CD14-positive monocyte (primary cell): ENCODE measurements around the gene ACOT7. TPM values are rescaled to one million over a fixed set of nuclear protein-coding genes. Genes with fewer than 3 reads are reported as not detected.

Source experiments
- DNase-seq, 3 donors: peaks; one replicate each; pipeline ENCODE4 v3.0.0-alpha.2; 2011 to 2022
- H2AFZ ChIP-seq: 2 replicates; pipeline ENCODE4 v1.6.0; 2012; ENCODE audit warnings: mild to moderate bottlenecking, low read depth, low read length, inconsistent platforms; ENCODE audit not compliant: insufficient read depth, poor library complexity, severe bottlenecking
- H3K27ac ChIP-seq, 2 donors: 1 replicate in 1 of 2; 2 replicates in 1 of 2; pipeline ENCODE4 v1.5.1; 2012 to 2013; ENCODE audit warnings: low read length in 2 of 2, control low read depth in 1 of 2, inconsistent platforms in 1 of 2, low read depth in 1 of 2, mild to moderate bottlenecking in 1 of 2
- H3K27me3 ChIP-seq, 2 donors: one replicate each; pipeline versions ENCODE4 v1.6.0 to v1.6.1; 2011 to 2013; ENCODE audit warnings: low read length in 2 of 2; ENCODE audit not compliant: control insufficient read depth in 2 of 2, insufficient read depth in 2 of 2
- H3K36me3 ChIP-seq, 2 donors: replicated peaks in 1 of 2; 1 replicate in 1 of 2; 2 replicates in 1 of 2; pipeline versions ENCODE4 v1.5.1 to v1.6.1; 2012 to 2013; ENCODE audit warnings: low read length in 2 of 2, control low read depth in 1 of 2, inconsistent platforms in 1 of 2, mild to moderate bottlenecking in 1 of 2; ENCODE audit not compliant: insufficient read depth in 2 of 2, control insufficient read depth in 1 of 2
- H3K4me1 ChIP-seq, 2 donors: 1 replicate in 1 of 2; 2 replicates in 1 of 2; pipeline versions ENCODE4 v1.5.1 to v1.6.1; 2012 to 2013; ENCODE audit warnings: low read length in 2 of 2, control low read depth in 1 of 2, inconsistent platforms in 1 of 2, mild to moderate bottlenecking in 1 of 2, moderate library complexity in 1 of 2; ENCODE audit not compliant: insufficient read depth in 2 of 2, control insufficient read depth in 1 of 2
- H3K4me2 ChIP-seq: replicated peaks from 2 replicates; pipeline ENCODE3; 2012; ENCODE audit warnings: low read length, moderate library complexity, mild to moderate bottlenecking; ENCODE audit not compliant: poor library complexity, severe bottlenecking; ENCODE audit errors: extremely low read depth
- H3K4me3 ChIP-seq, 3 experiments: fragments of 200-600 bp in 1 of 3; sonication (generic) in 1 of 3; replicated peaks in 1 of 3; 1 replicate in 2 of 3; 2 replicates in 1 of 3; pipeline ENCODE4 v1.5.1; 2011 to 2013; ENCODE audit warnings: low read length in 3 of 3, mild to moderate bottlenecking in 3 of 3, control low read depth in 2 of 3, low read depth in 2 of 3, inconsistent platforms in 1 of 3, moderate library complexity in 1 of 3
- H3K79me2 ChIP-seq: 2 replicates; pipeline ENCODE4 v1.6.0; 2012; ENCODE audit warnings: mild to moderate bottlenecking, control low read depth, inconsistent platforms, low read length, moderate library complexity; ENCODE audit not compliant: insufficient read depth
- H3K9ac ChIP-seq: 2 replicates; pipeline ENCODE4 v1.6.0; 2017; ENCODE audit warnings: low read length, mild to moderate bottlenecking; ENCODE audit not compliant: insufficient read depth, poor library complexity, severe bottlenecking
- H3K9me3 ChIP-seq, 2 donors: replicated peaks in 1 of 2; 1 replicate in 1 of 2; 2 replicates in 1 of 2; pipeline versions ENCODE4 v1.5.1 to v1.6.1; 2012 to 2013; ENCODE audit warnings: low read length in 2 of 2, control low read depth in 1 of 2; ENCODE audit not compliant: control insufficient read depth in 1 of 2, insufficient read depth in 1 of 2
- H4K20me1 ChIP-seq: 2 replicates; pipeline ENCODE4 v1.6.0; 2012; ENCODE audit warnings: mild to moderate bottlenecking, low read length, control low read depth, moderate library complexity; ENCODE audit not compliant: insufficient read depth
- H3K27ac Mint-ChIP-seq, 7 donors: one replicate each; pipeline ENCODE4 v1.8.0; 2020; ENCODE audit warnings: mild to moderate bottlenecking in 7 of 7, mixed read lengths in 7 of 7, moderate library complexity in 6 of 7, inconsistent platforms in 2 of 7
- H3K27me3 Mint-ChIP-seq, 3 donors: one replicate each; pipeline ENCODE4 v1.8.0; 2021 to 2022; ENCODE audit warnings: low read depth in 3 of 3, mild to moderate bottlenecking in 3 of 3, mixed read lengths in 3 of 3, moderate library complexity in 3 of 3, inconsistent platforms in 1 of 3
- H3K36me3 Mint-ChIP-seq, 2 donors: one replicate each; pipeline ENCODE4 v1.8.0; 2020; ENCODE audit warnings: mixed read lengths in 2 of 2, inconsistent platforms in 1 of 2, mild to moderate bottlenecking in 1 of 2
- H3K4me1 Mint-ChIP-seq: one replicate; pipeline ENCODE4 v1.8.0; 2020; ENCODE audit warnings: mild to moderate bottlenecking, mixed read lengths
- H3K4me3 Mint-ChIP-seq, 2 donors: one replicate each; pipeline ENCODE4 v1.8.0; 2020; ENCODE audit warnings: mild to moderate bottlenecking in 2 of 2, mixed read lengths in 2 of 2, moderate library complexity in 1 of 2
- H3K9me3 Mint-ChIP-seq, 7 donors: one replicate each; pipeline ENCODE4 v1.8.0; 2020 to 2022; ENCODE audit warnings: mixed read lengths in 7 of 7, mild to moderate bottlenecking in 6 of 7, moderate library complexity in 6 of 7, inconsistent platforms in 2 of 7
- WGBS: methylation state at CpG from one replicate; pipeline ENCODE4 v1.1.5; 2013; ENCODE audit warnings: missing lambda C conversion rate; ENCODE audit not compliant: insufficient coverage; 5-methylcytosine and 5-hydroxymethylcytosine counted together
- intact Hi-C, 2 donors: fragments of 100-400 bp; cut with micrococcal nuclease; formaldehyde crosslinking; loops; one replicate each; pipeline versions ENCODE4 v1.15.0 to v1.15.1; 2023
- polyA plus RNA-seq, 3 donors: library from polyadenylated mRNA; depleted of rRNA in 1 of 3; unstranded in 2 of 3; stranded (reverse) in 1 of 3; fragments of 300-500 nt in 2 of 3; fragments of >200 nt in 1 of 3; fragmentation: Illumina TruSeq in 2 of 3; gene quantifications; 1 replicate in 2 of 3; 2 replicates in 1 of 3; pipeline ENCODE4 v1.2.3, GENCODE V29; 2012 to 2021
- TF ChIP-seq, protein P1 (sequence below): fragments of 200-600 bp; IDR thresholded peaks from one replicate; pipeline ENCODE4 v1.8.0; 2022; ENCODE audit warnings: antibody characterized with exemption, mild to moderate bottlenecking

Gene ACOT7
- polyA plus RNA-seq, 3 donors, result 0.63 to 4.3 (median 1.4) TPM

DNA sequence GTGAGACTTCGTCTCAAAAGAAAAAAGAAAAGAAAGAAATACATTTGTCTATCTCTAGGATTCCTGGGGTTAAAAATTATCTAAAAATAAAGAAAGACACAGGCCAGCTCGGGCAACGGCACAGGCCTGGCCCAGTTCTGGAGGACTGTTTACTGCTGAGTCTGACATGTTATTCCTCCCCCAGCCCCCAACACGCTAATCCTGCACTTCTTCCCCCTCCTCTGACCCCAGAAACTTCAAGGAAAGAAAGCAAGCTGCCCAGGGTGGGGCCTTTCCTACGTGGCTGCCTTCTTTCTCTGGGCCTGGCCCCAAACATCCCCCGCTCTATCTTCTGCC lies 40.0 kb downstream of the ACOT7 start:
- H3K9ac ChIP-seq, result no peak overlapping the region
- H3K4me1 Mint-ChIP-seq, result peaks cover 6% of the 10 kb centered on the region
- no peaks in the 10 kb centered on the region for H3K9me3 Mint-ChIP-seq
- TF ChIP-seq, protein P1, sequence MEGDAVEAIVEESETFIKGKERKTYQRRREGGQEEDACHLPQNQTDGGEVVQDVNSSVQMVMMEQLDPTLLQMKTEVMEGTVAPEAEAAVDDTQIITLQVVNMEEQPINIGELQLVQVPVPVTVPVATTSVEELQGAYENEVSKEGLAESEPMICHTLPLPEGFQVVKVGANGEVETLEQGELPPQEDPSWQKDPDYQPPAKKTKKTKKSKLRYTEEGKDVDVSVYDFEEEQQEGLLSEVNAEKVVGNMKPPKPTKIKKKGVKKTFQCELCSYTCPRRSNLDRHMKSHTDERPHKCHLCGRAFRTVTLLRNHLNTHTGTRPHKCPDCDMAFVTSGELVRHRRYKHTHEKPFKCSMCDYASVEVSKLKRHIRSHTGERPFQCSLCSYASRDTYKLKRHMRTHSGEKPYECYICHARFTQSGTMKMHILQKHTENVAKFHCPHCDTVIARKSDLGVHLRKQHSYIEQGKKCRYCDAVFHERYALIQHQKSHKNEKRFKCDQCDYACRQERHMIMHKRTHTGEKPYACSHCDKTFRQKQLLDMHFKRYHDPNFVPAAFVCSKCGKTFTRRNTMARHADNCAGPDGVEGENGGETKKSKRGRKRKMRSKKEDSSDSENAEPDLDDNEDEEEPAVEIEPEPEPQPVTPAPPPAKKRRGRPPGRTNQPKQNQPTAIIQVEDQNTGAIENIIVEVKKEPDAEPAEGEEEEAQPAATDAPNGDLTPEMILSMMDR, result no peak
- H3K4me1 ChIP-seq, result peaks cover 3 to 7% of the 10 kb centered on the region in 2 donors
- peaks cover 0 to 4% (median 2%) of the 10 kb centered on the region in 3 donors for H3K27me3 Mint-ChIP-seq
- no peak overlapping the region for H3K4me3 Mint-ChIP-seq
- no peaks in the 10 kb centered on the region for H3K79me2 ChIP-seq
- no peaks in the 10 kb centered on the region for H4K20me1 ChIP-seq
- 73% methylated on average over 3 of the region's 6 CpGs for WGBS
- no peak overlapping the region for H2AFZ ChIP-seq
- no peaks in the 10 kb centered on the region for H3K27me3 ChIP-seq
- no peaks in the 10 kb centered on the region for H3K9me3 ChIP-seq
- no peak overlapping the region for H3K4me2 ChIP-seq
- no peaks in the 10 kb centered on the region for H3K36me3 ChIP-seq
- H3K36me3 Mint-ChIP-seq, result peaks cover 0 to 6% of the 10 kb centered on the region in 2 donors
- no peak for DNase-seq
- intact Hi-C loops, result no loop called here
- H3K4me3 ChIP-seq, result no peak overlapping the region
- H3K27ac Mint-ChIP-seq, result peak overlapping the region in 1 of 7 donors; percentile 77
- H3K27ac ChIP-seq, result no peak overlapping the region

DNA sequence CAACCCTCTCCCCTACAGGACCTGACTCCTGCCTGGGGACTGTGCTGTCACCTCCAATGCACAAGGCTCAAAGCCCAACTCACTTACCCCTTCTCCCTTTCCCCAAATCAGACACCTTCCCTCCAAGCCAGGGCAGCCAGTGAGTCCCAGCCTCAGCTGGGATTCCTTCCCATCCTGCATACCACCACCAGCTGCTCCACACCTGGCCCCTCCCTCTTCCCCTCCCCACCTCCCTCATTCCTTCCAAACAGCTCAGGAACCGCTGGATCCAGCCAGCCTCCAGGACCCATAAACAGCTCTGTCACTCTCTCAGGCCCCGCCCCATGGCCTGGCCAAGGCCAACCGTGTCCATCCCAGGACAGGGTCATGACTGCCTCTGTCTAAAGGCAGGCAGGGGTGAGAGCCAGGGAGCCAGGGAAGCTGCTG lies 41.4 kb downstream of the ACOT7 start:
- no peak overlapping the region for H3K9ac ChIP-seq
- peaks cover 12% of the 10 kb centered on the region for H3K4me1 Mint-ChIP-seq
- no peaks in the 10 kb centered on the region for H3K79me2 ChIP-seq
- H3K27me3 Mint-ChIP-seq, result peaks cover 0 to 4% (median 4%) of the 10 kb centered on the region in 3 donors
- H3K27me3 ChIP-seq, result no peaks in the 10 kb centered on the region
- H3K4me2 ChIP-seq, result no peak overlapping the region
- H3K4me3 ChIP-seq, result no peak overlapping the region
- 100% methylated on average over 3 of the region's 3 CpGs for WGBS
- no peak overlapping the region for H3K27ac ChIP-seq
- H3K27ac Mint-ChIP-seq, result no peak overlapping the region
- H3K9me3 Mint-ChIP-seq, result no peaks in the 10 kb centered on the region
- peaks cover 0 to 6% of the 10 kb centered on the region in 2 donors for H3K36me3 Mint-ChIP-seq
- no peak overlapping the region for H3K4me3 Mint-ChIP-seq
- no peaks in the 10 kb centered on the region for H3K9me3 ChIP-seq
- intact Hi-C loops, result no loop called here
- peaks cover 5 to 14% of the 10 kb centered on the region in 2 donors for H3K4me1 ChIP-seq
- H4K20me1 ChIP-seq, result no peaks in the 10 kb centered on the region
- no peak for DNase-seq
- H2AFZ ChIP-seq, result no peak overlapping the region
- TF ChIP-seq, protein P1, result no peak
- no peaks in the 10 kb centered on the region for H3K36me3 ChIP-seq
